Smooth muscle cell (in vitro differentiated cells): Measurements from ENCODE around the gene ARHGAP15. TPM values are rescaled to one million over a fixed set of nuclear protein-coding genes. Genes with fewer than 3 reads are reported as not detected.

Source experiments
- DNase-seq: peaks from one replicate; lab custom pipeline; 2025; ENCODE audit not compliant: unreplicated experiment; lab: John Stamatoyannopoulos, UW
- H2AFZ ChIP-seq: fragments of 200-600 bp; sonication (generic); 2 replicates; pipeline ENCODE4 v1.6.0; 2016; ENCODE audit warnings: antibody characterized with exemption, low read depth, mild to moderate bottlenecking
- H3F3A ChIP-seq: fragments of 200-600 bp; sonication (generic); 2 replicates; pipeline ENCODE4 v1.6.0; 2017; ENCODE audit warnings: antibody characterized with exemption, low read depth
- H3K27ac ChIP-seq: fragments of 200-600 bp; sonication (generic); 2 replicates; pipeline ENCODE4 v1.5.1; 2016; ENCODE audit warnings: low read depth, mild to moderate bottlenecking
- H3K27me3 ChIP-seq: fragments of 200-600 bp; sonication (generic); 2 replicates; pipeline ENCODE4 v1.6.1; 2016; ENCODE audit warnings: low read depth, mild to moderate bottlenecking
- H3K36me3 ChIP-seq: fragments of 200-600 bp; sonication (generic); 2 replicates; pipeline ENCODE4 v1.5.1; 2016; ENCODE audit warnings: low read depth
- H3K4me1 ChIP-seq: fragments of 200-600 bp; sonication (generic); 2 replicates; pipeline ENCODE4 v1.5.1; 2016; ENCODE audit warnings: low read depth
- H3K4me2 ChIP-seq: fragments of 200-600 bp; sonication (generic); 2 replicates; pipeline ENCODE4 v1.6.0; 2016; ENCODE audit warnings: mild to moderate bottlenecking
- H3K4me3 ChIP-seq: fragments of 200-600 bp; sonication (generic); 2 replicates; pipeline ENCODE4 v1.5.1; 2016; ENCODE audit warnings: mild to moderate bottlenecking
- H3K79me2 ChIP-seq: fragments of 200-600 bp; sonication (generic); 2 replicates; pipeline ENCODE4 v1.6.0; 2016; ENCODE audit warnings: low read depth, mild to moderate bottlenecking
- H3K9ac ChIP-seq: fragments of 200-600 bp; sonication (generic); 2 replicates; pipeline ENCODE4 v1.6.0; 2016; ENCODE audit warnings: low read depth
- H3K9me3 ChIP-seq: fragments of 200-600 bp; sonication (generic); replicated peaks from 2 replicates; pipeline ENCODE4 v1.5.1; 2016; ENCODE audit warnings: low read depth
- H4K20me1 ChIP-seq: fragments of 200-600 bp; sonication (generic); 2 replicates; pipeline ENCODE4 v1.6.0; 2016; ENCODE audit warnings: low read depth
- CTCF ChIP-seq: fragments of 200-600 bp; sonication (generic); IDR thresholded peaks from 2 replicates; pipeline ENCODE4 v1.5.1; 2017; ENCODE audit warnings: borderline replicate concordance, mild to moderate bottlenecking, antibody characterized with exemption; ENCODE audit not compliant: insufficient read depth, poor library complexity, severe bottlenecking
- WGBS: methylation state at CpG from one replicate; pipeline ENCODE4 v1.1.7; 2016; ENCODE audit warnings: low lambda C conversion rate; 5-methylcytosine and 5-hydroxymethylcytosine counted together
- polyA plus RNA-seq: library from polyadenylated mRNA; unstranded; fragments of >200 nt; fragmentation: Nextera tagmentation; extraction: Ambion mirVana; gene quantifications from 2 replicates; pipeline ENCODE4 v1.2.1, GENCODE V29; 2016
- total RNA-seq: library from RNA; depleted of rRNA; stranded (reverse); fragments of >200 nt; gene quantifications from 2 replicates; pipeline ENCODE4 v1.2.3, GENCODE V29; 2014

ARHGAP15 gene
- total and polyA plus RNA-seq, 2 experiments from 2014 or later: not detected

GRCh38 chr2:143225931-143226330 is 96.7 kb downstream of the ARHGAP15 start:
- H3K4me2 ChIP-seq: no peak overlapping the region
- WGBS: 85% methylated on average over 4 of the region's 4 CpGs

GRCh38 chr2:143226714-143227541 is 97.7 kb downstream of the ARHGAP15 start:
- Histone ChIP-seq H3K36me3 (no peaks in the 10 kb centered on the region), H3K4me1 (peaks cover 24% of the 10 kb centered on the region), H2AFZ (no peak overlapping the region), H3K27ac (no peak overlapping the region), H3K79me2 (no peaks in the 10 kb centered on the region), H3K4me3 (no peak overlapping the region), H3K9me3 (no peaks in the 10 kb centered on the region), H3K4me2 (no peak overlapping the region), H4K20me1 (no peaks in the 10 kb centered on the region), H3K27me3 (peaks cover 10% of the 10 kb centered on the region), H3K9ac (no peak overlapping the region), H3F3A (no peaks in the 10 kb centered on the region)
- 98% methylated on average over 5 of the region's 5 CpGs for WGBS
- TF ChIP-seq CTCF: no peak
- DNase-seq: no peak

More at GRCh38 chr2:143225931-143226330, 96.7 kb downstream of the ARHGAP15 start:
- H3K27me3 ChIP-seq: peaks cover 10% of the 10 kb centered on the region
- H2AFZ ChIP-seq: no peak overlapping the region
- no peaks in the 10 kb centered on the region for H4K20me1 ChIP-seq
- H3K79me2 ChIP-seq: no peaks in the 10 kb centered on the region
- no peak overlapping the region for H3K27ac ChIP-seq
- no peak overlapping the region for H3K9ac ChIP-seq
- peaks cover 21% of the 10 kb centered on the region for H3K4me1 ChIP-seq
- TF ChIP-seq CTCF: no peak
- no peaks in the 10 kb centered on the region for H3K36me3 ChIP-seq
- no peak overlapping the region for H3K4me3 ChIP-seq
- DNase-seq: no peak
- H3K9me3 ChIP-seq: no peaks in the 10 kb centered on the region
- H3F3A ChIP-seq: no peaks in the 10 kb centered on the region

- H3K27ac ChIP-seq: no peak overlapping the region
- peaks cover 24% of the 10 kb centered on the region for H3K4me1 ChIP-seq
- no peaks in the 10 kb centered on the region for H4K20me1 ChIP-seq
- peaks cover 3% of the 10 kb centered on the region for H3K9me3 ChIP-seq
- no peak for DNase-seq
- H3K36me3 ChIP-seq: no peaks in the 10 kb centered on the region
- H3F3A ChIP-seq: no peaks in the 10 kb centered on the region
- no peak overlapping the region for H3K4me3 ChIP-seq
- no peak overlapping the region for H3K4me2 ChIP-seq
- WGBS: 63% methylated on average over 5 of the region's 5 CpGs
- no peak for TF ChIP-seq CTCF
- H3K9ac ChIP-seq: no peak overlapping the region
- peaks cover 10% of the 10 kb centered on the region for H3K27me3 ChIP-seq
- H3K79me2 ChIP-seq: no peaks in the 10 kb centered on the region
- no peak overlapping the region for H2AFZ ChIP-seq
Observed at GRCh38 chr2:143229411-143229810, 100.2 kb downstream of the ARHGAP15 start.

- Histone ChIP-seq H3K79me2 (no peaks in the 10 kb centered on the region), H3K4me3 (no peak overlapping the region), H3K4me1 (peaks cover 24% of the 10 kb centered on the region), H3K27ac (no peak overlapping the region), H3K4me2 (no peak overlapping the region), H3K9ac (no peak overlapping the region), H3K36me3 (no peaks in the 10 kb centered on the region), H4K20me1 (no peaks in the 10 kb centered on the region), H3F3A (no peaks in the 10 kb centered on the region), H3K27me3 (peaks cover 10% of the 10 kb centered on the region), H2AFZ (no peak overlapping the region), H3K9me3 (peaks cover 5% of the 10 kb centered on the region)
- TF ChIP-seq CTCF: no peak
- DNase-seq: no peak
- WGBS: 32% methylated on average over 2 of the region's 2 CpGs
Observed at GRCh38 chr2:143229952-143230351, 100.7 kb downstream of the ARHGAP15 start.
